MCF 10A (cell line): ENCODE measurements around the gene CACNG4. TPM values are rescaled to one million over a fixed set of nuclear protein-coding genes. Genes with fewer than 3 reads are reported as not detected.
A peak's percentile ranks its signal among the peaks of the same experiment; 100 is the strongest.

Experiments used
- BruUV-seq: library from RNA; stranded (reverse); fragments of 400-500 nt; replicated peaks from 2 replicates; lab custom pipeline; 2021; lab: Mats Ljungman, UMichigan
- CTCF ChIA-PET: fragments of 300-600 bp; sonication (Branson Sonifier 250); formaldehyde crosslinking; extraction: SDS; loops from one replicate; lab custom pipeline; 2021; ENCODE audit warnings: antibody characterized with exemption, inconsistent platforms; lab: Yijun Ruan, JAX
- POLR2A ChIA-PET: fragments of 300-600, 350-650 bp; sonication (Branson Sonifier 250); formaldehyde crosslinking; extraction: SDS; loops from one replicate; lab custom pipeline; 2020; ENCODE audit warnings: antibody characterized with exemption, inconsistent platforms; lab: Yijun Ruan, JAX
- DNase-seq: peaks from one replicate; pipeline ENCODE4 v3.0.0-alpha.2; 2018; ENCODE audit not compliant: unreplicated experiment
- H3K27ac Mint-ChIP-seq: one replicate; pipeline ENCODE4 v1.8.0; 2022; ENCODE audit warnings: mild to moderate bottlenecking, low read depth, mixed read lengths; ENCODE audit not compliant: unreplicated experiment
- H3K27me3 Mint-ChIP-seq: one replicate; pipeline ENCODE4 v1.8.0; 2022; ENCODE audit warnings: mixed read lengths; ENCODE audit not compliant: insufficient read depth, unreplicated experiment
- H3K36me3 Mint-ChIP-seq: one replicate; pipeline ENCODE4 v1.8.0; 2022; ENCODE audit warnings: mild to moderate bottlenecking, moderate library complexity, mixed read lengths; ENCODE audit not compliant: insufficient read depth, unreplicated experiment
- H3K4me1 Mint-ChIP-seq: one replicate; pipeline ENCODE4 v1.8.0; 2022; ENCODE audit warnings: mixed read lengths; ENCODE audit not compliant: insufficient read depth, unreplicated experiment
- H3K4me3 Mint-ChIP-seq: one replicate; pipeline ENCODE4 v1.8.0; 2022; ENCODE audit warnings: mild to moderate bottlenecking, moderate library complexity, mixed read lengths; ENCODE audit not compliant: unreplicated experiment
- H3K9me3 Mint-ChIP-seq: one replicate; pipeline ENCODE4 v1.8.0; 2022; ENCODE audit warnings: mixed read lengths; ENCODE audit not compliant: unreplicated experiment
- CTCF ChIP-seq: fragments of 200-600 bp; IDR thresholded peaks from one replicate; pipeline ENCODE4 v1.8.0; 2022; ENCODE audit warnings: antibody characterized with exemption, mild to moderate bottlenecking; ENCODE audit not compliant: unreplicated experiment
- intact Hi-C: fragments of 100-400 bp; cut with micrococcal nuclease; formaldehyde crosslinking; loops from 2 replicates; pipeline ENCODE4 v1.14.1; 2022
- total RNA-seq: library from RNA; stranded (reverse); gene quantifications from 2 replicates; pipeline ENCODE4 v1.2.3, GENCODE V29; 2022

CACNG4 gene
- total RNA-seq, 1 experiment from 2014 or later: not detected

GRCh38 chr17:66964930-66965800 lies 658 bp downstream of the CACNG4 start:
- BruUV-seq: no TSS peak
- TF ChIP-seq CTCF: no peak
- no peak overlapping the region for H3K27ac Mint-ChIP-seq

GRCh38 chr17:66965801-66966262 lies 1.3 kb downstream of the CACNG4 start:
- no TSS peak for BruUV-seq
- Mint-ChIP-seq H3K27me3 (peaks cover 86% of the 10 kb centered on the region), H3K36me3 (no peaks in the 10 kb centered on the region), H3K9me3 (no peaks in the 10 kb centered on the region), H3K4me1 (peaks cover 5% of the 10 kb centered on the region), H3K4me3 (peak overlapping the region; percentile 56), H3K27ac (no peak overlapping the region)
- ChIA-PET CTCF (no interaction called here), POLR2A (interaction anchor here (0.6 kb wide), 1 partner anchor 619 kb away, joined by 4 read pairs; no protein-coding TSS in a partner anchor)
- no peak for DNase-seq
- no peak for TF ChIP-seq CTCF
- intact Hi-C loops: no loop called here

More at GRCh38 chr17:66964930-66965800, 658 bp downstream of the CACNG4 start:
- peaks cover 5% of the 10 kb centered on the region for H3K4me1 Mint-ChIP-seq
- H3K9me3 Mint-ChIP-seq: no peaks in the 10 kb centered on the region
- no peak for DNase-seq
- peaks cover 79% of the 10 kb centered on the region for H3K27me3 Mint-ChIP-seq
- intact Hi-C loops: no loop called here
- ChIA-PET CTCF (no interaction called here), POLR2A (no interaction called here)
- peak overlapping the region; percentile 56 for H3K4me3 Mint-ChIP-seq
- no peaks in the 10 kb centered on the region for H3K36me3 Mint-ChIP-seq

- ChIA-PET POLR2A (interaction anchor here (0.6 kb wide), 1 partner anchor 620 kb away, joined by 4 read pairs; no protein-coding TSS in a partner anchor), CTCF (no interaction called here)
- BruUV-seq: no TSS peak
- no peak overlapping the region for H3K27ac Mint-ChIP-seq
- H3K27me3 Mint-ChIP-seq: peaks cover 90% of the 10 kb centered on the region
- no peaks in the 10 kb centered on the region for H3K9me3 Mint-ChIP-seq
- intact Hi-C loops: no loop called here
- no peaks in the 10 kb centered on the region for H3K36me3 Mint-ChIP-seq
- H3K4me1 Mint-ChIP-seq: peaks cover 5% of the 10 kb centered on the region
- no peak for DNase-seq
- peak overlapping the region; percentile 33 for H3K4me3 Mint-ChIP-seq
- no peak for TF ChIP-seq CTCF
Measured at GRCh38 chr17:66966298-66966697, 1.8 kb downstream of the CACNG4 start.

- POLR2A ChIA-PET: no interaction called here
- no peaks in the 10 kb centered on the region for H3K36me3 Mint-ChIP-seq
- H3K9me3 Mint-ChIP-seq: no peaks in the 10 kb centered on the region
- peak overlapping the region; percentile 33 for H3K4me3 Mint-ChIP-seq
- no peak for TF ChIP-seq CTCF
- H3K27me3 Mint-ChIP-seq: peaks cover 95% of the 10 kb centered on the region
- H3K27ac Mint-ChIP-seq: no peak overlapping the region
- intact Hi-C loops: no loop called here
- no peak for DNase-seq
- no TSS peak for BruUV-seq
- H3K4me1 Mint-ChIP-seq: peaks cover 5% of the 10 kb centered on the region
- CTCF ChIA-PET: no interaction called here
Measured at GRCh38 chr17:66966704-66967418, 2.4 kb downstream of the CACNG4 start.
